Keratinocyte (primary cell): ENCODE data around the gene ABHD13.

Experiments used
- EZH2 ChIP-seq: IDR thresholded peaks from one replicate; pipeline ENCODE4 v1.6.1; 2012; ENCODE audit warnings: inconsistent platforms, mild to moderate bottlenecking, low read length, moderate library complexity
- TF ChIP-seq, protein P1 (sequence below), 3 experiments: IDR thresholded peaks in 1 of 3; conservative IDR thresholded peaks in 1 of 3; optimal IDR thresholded peaks in 1 of 3; 2 replicates in 2 of 3; 3 replicates in 1 of 3; pipeline versions ENCODE3 to v1.5.1; 2011; ENCODE audit warnings: low read length in 3 of 3, mild to moderate bottlenecking in 3 of 3, moderate library complexity in 2 of 3, control low read depth in 1 of 3, inconsistent platforms in 1 of 3; ENCODE audit not compliant: insufficient read depth in 2 of 3; ENCODE audit errors: extremely low read depth in 1 of 3

DNA sequence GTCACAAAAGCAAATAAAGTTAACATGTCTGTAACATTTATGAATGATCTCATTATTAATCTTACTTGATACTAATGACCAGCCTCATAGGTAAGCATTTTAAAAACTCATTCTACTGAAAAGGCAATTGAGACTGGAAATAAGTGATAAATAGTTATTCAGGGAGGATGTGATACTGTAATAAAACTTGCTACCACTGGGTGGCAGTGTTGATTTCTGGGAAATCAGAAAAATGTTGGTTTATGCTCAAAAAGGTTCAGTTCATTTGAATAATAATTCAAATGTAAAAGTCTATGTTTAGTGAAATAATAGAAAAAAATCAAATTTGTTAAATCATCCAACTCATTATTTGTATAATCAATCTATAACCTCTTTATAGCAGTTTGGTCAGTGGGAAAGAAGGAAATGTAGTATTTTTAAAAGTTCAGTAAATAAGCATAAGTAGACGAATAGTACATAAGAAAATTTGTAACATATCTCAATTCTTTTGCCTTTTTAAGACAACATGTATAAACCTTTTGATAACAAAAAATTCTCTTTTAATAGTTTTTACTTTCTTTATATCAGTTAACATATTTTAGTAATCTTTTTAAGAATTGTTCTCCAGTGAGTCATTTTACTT lies 9.6 kb downstream of the ABHD13 start:
- TF ChIP-seq, protein P1, sequence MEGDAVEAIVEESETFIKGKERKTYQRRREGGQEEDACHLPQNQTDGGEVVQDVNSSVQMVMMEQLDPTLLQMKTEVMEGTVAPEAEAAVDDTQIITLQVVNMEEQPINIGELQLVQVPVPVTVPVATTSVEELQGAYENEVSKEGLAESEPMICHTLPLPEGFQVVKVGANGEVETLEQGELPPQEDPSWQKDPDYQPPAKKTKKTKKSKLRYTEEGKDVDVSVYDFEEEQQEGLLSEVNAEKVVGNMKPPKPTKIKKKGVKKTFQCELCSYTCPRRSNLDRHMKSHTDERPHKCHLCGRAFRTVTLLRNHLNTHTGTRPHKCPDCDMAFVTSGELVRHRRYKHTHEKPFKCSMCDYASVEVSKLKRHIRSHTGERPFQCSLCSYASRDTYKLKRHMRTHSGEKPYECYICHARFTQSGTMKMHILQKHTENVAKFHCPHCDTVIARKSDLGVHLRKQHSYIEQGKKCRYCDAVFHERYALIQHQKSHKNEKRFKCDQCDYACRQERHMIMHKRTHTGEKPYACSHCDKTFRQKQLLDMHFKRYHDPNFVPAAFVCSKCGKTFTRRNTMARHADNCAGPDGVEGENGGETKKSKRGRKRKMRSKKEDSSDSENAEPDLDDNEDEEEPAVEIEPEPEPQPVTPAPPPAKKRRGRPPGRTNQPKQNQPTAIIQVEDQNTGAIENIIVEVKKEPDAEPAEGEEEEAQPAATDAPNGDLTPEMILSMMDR (optimal IDR thresholded peaks at IDR 0.05 in 1 of 3, IDR thresholded peaks at IDR 0.05 in 1 of 3, conservative IDR thresholded peaks at IDR 0.05 in 1 of 3; ENCODE audit: extremely low read depth in 1 of 3, insufficient read depth in 2 of 3, low read length in 3 of 3): peak in 2 of 3 experiments; percentile 51
- TF ChIP-seq EZH2: no peak
